GM18499 (cell line): ENCODE data around the gene POR.
"Not testable (repeated sequence)": the region's sequence is repeated elsewhere in the genome, so short reads cannot be mapped to it uniquely, and the experiment has no call there.

ENCODE experiments used
- ATAC-seq: cut with Tn5 transposase; IDR thresholded peaks from one replicate; pipeline ENCODE4 v1.9.1; 2021; ENCODE audit warnings: moderate number of reproducible peaks; ENCODE audit not compliant: insufficient read depth, unreplicated experiment

The POR gene

GRCh38 chr7:75914655-75915415 is at the start of gene POR:
Gene POR (plus strand): TSS chr7:75915155. CDS start chr7:75954002, 38,847 bp downstream.
- peak; percentile 58 for ATAC-seq

- no peak for ATAC-seq
Measured at GRCh38 chr7:75866114-75866488, 48.9 kb upstream of the POR start.

GRCh38 chr7:75866489-75867389 is 48.2 kb upstream of the POR start:
- no peak for ATAC-seq

- ATAC-seq: no peak
Measured at GRCh38 chr7:75867390-75867717, 47.6 kb upstream of the POR start.

GRCh38 chr7:75868153-75868552 is 46.8 kb upstream of the POR start:
- ATAC-seq: no peak

- no peak for ATAC-seq
Measured at GRCh38 chr7:75869776-75870379, 45.1 kb upstream of the POR start.

GRCh38 chr7:75870557-75871161 is 44.3 kb upstream of the POR start:
- ATAC-seq: no peak

DNA sequence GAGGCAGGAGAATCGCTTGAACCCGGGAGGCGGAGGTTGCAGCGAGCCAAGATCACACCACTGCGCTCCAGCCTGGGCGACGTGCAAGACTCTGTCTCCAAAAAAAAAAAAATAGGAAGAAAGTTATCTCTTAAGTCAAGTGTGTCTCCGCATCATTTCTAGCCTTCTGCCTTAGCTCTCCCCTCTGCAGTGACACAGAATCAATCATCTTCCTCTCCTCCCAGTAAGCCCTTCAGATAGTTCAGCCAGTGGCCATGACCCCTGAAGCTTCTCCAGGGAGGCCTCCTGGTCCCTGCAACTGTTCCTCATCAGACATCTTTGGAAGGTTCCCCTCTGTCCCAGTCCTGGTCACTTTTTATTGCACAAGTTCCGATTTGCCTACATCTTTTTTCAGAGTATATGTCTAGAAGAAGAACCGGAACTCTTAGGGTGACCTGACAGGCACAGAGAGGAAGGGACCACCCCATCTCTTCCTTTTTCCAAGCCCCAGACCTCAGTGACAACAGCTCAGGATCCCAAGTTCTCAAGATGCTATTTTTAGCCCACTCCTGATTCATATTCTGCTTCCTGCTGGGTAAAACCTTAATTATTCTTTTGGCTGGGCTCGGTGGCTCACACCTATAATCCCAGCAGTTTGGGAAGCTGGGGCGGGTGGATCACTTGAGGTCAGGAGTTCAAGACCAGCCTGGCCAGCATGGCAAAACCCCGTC is 42.7 kb upstream of the POR start:
- no peak for ATAC-seq

DNA sequence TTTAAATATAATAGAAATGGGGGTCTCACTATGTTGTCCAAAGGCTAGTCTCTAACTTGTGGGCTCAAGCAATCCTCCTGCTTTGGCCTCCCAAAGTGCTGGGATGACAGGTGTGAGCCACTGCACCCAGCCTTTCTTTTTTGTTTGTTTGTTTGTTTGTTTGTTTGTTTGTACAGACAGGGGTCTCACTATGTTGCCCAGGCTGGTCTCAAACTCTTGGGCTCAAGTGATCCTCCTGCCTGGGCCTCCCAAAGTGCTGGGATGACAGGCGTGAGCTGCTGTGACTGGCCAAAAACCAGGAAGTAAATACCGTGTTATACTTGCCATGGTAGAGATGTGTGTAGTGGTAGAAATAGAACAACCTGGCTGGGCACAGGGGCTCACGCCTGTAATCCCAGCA is 40.8 kb upstream of the POR start:
- ATAC-seq: not testable (repeated sequence)

- ATAC-seq: no peak
Measured at GRCh38 chr7:75875113-75876080, 39.6 kb upstream of the POR start.

- no peak for ATAC-seq
Measured at GRCh38 chr7:75876126-75876881, 38.7 kb upstream of the POR start.

DNA sequence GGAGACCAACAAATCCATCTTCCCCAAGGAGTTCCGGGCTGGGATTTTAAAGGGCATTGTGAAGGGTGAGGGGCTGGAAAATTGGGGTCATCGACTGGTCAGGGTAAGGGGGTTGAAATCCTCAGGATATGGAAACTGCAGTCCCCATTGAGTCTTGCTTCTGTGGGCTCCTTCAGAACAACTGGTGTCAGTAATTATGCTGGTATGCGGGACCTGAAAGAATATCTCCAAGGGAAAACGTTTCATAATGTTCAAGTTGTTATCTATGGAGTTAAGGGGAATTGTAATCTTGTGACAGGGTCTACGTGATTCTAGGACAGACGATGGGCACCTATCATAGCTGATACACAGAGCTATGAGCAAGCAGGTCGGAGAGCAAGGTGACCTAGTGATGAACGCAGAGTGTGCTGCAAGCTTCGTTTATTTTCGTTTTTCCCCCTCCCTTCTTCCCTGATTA is 36.6 kb upstream of the POR start:
- peak; percentile 11 for ATAC-seq

GRCh38 chr7:75878769-75879611 is 36.0 kb upstream of the POR start, which contains the start of gene RHBDD2:
Gene RHBDD2 (plus strand): TSS chr7:75879034. CDS start chr7:75879083, 49 bp downstream.
- ATAC-seq: peak; percentile 46

GRCh38 chr7:75879771-75880184 is 35.2 kb upstream of the POR start:
- no peak for ATAC-seq

GRCh38 chr7:75880242-75880641 is 34.7 kb upstream of the POR start:
- no peak for ATAC-seq

DNA sequence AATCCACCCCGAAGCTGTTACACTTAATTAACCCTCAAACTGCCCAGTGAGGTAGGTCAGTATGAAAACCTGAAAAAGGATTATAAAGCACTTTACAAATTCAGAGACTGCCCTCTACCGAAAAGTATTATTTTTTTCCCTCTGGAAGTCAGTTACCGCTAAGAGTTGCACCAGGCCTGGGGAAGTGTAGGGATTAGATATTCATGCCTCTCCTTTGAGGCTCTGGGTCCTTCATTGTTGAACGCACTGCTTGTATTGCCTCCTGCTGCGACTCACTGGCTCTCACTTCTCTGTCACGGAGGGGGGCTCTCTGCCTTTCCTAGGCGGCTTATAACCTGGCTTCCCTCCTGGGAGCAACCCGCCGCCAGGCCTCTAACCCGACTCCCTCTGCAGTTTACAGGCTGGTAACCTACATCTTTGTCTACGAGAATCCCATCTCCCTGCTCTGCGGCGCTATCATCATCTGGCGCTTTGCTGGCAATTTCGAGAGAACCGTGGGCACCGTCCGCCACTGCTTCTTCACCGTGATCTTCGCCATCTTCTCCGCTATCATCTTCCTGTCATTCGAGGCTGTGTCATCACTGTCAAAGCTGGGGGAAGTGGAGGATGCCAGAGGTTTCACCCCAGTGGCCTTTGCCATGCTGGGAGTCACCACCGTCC is 33.4 kb upstream of the POR start:
- ATAC-seq: no peak
